Mesodermal cell (in vitro differentiated cells): ENCODE data around the gene COL6A3.
"Not testable (repeated sequence)": the region's sequence is repeated elsewhere in the genome, so short reads cannot be mapped to it uniquely, and the experiment has no call there.

ENCODE experiments used
- H3K27ac ChIP-seq: 2 replicates; pipeline ENCODE4 v1.7.0; 2013; ENCODE audit warnings: mild to moderate bottlenecking, low read depth, low read length, moderate library complexity; ENCODE audit not compliant: severe bottlenecking
- H3K36me3 ChIP-seq: 2 replicates; pipeline ENCODE4 v1.7.1; 2013; ENCODE audit warnings: mild to moderate bottlenecking, low read length, moderate library complexity; ENCODE audit not compliant: control insufficient read depth, insufficient read depth
- H3K4me1 ChIP-seq: one replicate; pipeline ENCODE4 v1.7.1; 2013; ENCODE audit warnings: mild to moderate bottlenecking, low read length; ENCODE audit not compliant: insufficient read depth, control insufficient read depth, poor library complexity, severe bottlenecking
- H3K4me3 ChIP-seq: 2 replicates; pipeline ENCODE4 v1.7.0; 2013; ENCODE audit warnings: low read length, control low read depth, mild to moderate bottlenecking; ENCODE audit not compliant: insufficient read depth, poor library complexity, severe bottlenecking; ENCODE audit errors: extremely low read depth
- H3K9me3 ChIP-seq: 2 replicates; pipeline ENCODE4 v1.7.1; 2013; ENCODE audit warnings: mild to moderate bottlenecking, low read length, moderate library complexity; ENCODE audit not compliant: control insufficient read depth
- WGBS, 2 experiments: methylation state at CpG; one replicate each; pipeline ENCODE4 v1.1.5; 2013; ENCODE audit warnings: missing lambda C conversion rate in 2 of 2; ENCODE audit not compliant: insufficient coverage in 2 of 2; 5-methylcytosine and 5-hydroxymethylcytosine counted together

Gene COL6A3

DNA sequence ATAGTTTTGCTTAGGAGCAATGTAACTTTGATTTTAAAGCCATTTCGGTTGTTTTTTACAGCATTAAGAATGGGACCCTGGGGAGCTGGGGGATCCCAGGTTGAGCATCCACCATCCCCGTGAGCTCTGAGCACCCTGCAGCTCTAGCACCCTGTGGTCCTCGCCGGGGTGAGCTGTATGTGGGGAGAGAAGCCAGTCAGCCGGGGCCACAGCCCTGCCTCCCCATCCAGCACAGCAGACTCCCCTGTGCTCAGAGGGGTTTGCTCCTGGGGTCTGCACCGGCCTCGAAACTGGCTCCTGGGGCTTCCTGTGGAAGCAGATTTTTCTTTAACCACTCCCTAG is 1.3 kb downstream of the COL6A3 start:
- no peaks in the 10 kb centered on the region for H3K9me3 ChIP-seq
- peak overlapping the region; percentile 35 for H3K4me3 ChIP-seq
- peaks cover 29% of the 10 kb centered on the region for H3K4me1 ChIP-seq
- H3K36me3 ChIP-seq = no peaks in the 10 kb centered on the region
- 95% methylated on average over 4 to 7 of the region's 7 CpGs for WGBS, 2 experiments
- H3K27ac ChIP-seq = no peak overlapping the region

DNA sequence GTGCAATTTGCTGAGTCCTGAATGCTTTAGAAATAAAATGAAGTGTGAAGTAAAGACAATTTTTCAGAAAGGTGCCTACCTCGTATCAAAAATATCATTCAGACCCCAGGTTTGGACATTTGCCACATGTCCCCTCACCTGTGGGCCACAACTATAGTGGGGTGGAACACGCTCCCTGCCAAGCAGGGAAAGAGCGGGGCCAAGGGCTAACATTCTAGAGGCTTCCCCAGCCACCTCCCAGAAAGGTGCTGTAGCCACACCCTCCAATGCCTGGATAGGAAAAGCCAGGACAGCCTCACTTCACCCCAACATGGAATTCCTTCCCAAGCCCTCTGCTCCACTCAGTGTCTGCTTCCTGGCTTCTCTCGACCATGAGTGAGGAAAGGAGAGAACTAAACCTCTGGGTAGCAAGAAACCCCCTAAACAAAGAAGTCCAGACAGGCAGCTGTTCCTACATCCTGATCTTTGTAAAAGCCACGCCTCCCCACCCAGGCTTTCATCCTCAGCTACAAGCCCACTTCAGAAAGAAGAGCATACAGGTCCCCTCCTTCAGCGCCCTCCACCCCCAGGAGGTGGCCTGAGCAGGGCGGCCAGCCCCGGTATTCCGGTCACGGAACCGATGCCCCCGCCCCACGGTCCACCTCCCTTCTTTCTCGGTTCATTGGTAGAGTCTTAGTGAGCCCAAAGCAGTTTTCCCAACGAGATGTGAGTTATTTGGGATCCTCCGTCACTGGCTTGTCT is 2.1 kb downstream of the COL6A3 start:
- Histone ChIP-seq H3K9me3 (peaks cover 2% of the 10 kb centered on the region), H3K4me1 (peaks cover 29% of the 10 kb centered on the region), H3K4me3 (peak overlapping the region; percentile 35), H3K27ac (no peak overlapping the region), H3K36me3 (peaks cover 4% of the 10 kb centered on the region)
- 91 to 93% methylated on average over 10 to 14 of the region's 16 CpGs for WGBS, 2 experiments

GRCh38 chr2:237411092-237411601 is 2.8 kb downstream of the COL6A3 start:
- H3K9me3 ChIP-seq = peaks cover 6% of the 10 kb centered on the region
- WGBS, 2 experiments = 92 to 96% methylated on average over 12 of the region's 12 CpGs
- peak overlapping the region; percentile 35 for H3K4me3 ChIP-seq
- H3K36me3 ChIP-seq = peaks cover 4% of the 10 kb centered on the region
- peaks cover 29% of the 10 kb centered on the region for H3K4me1 ChIP-seq
- H3K27ac ChIP-seq = peak overlapping the region; percentile 10

GRCh38 chr2:237409263-237409662 is 4.7 kb downstream of the COL6A3 start:
- peaks cover 29% of the 10 kb centered on the region for H3K4me1 ChIP-seq
- H3K27ac ChIP-seq, H3K36me3 ChIP-seq, H3K9me3 ChIP-seq, H3K4me3 ChIP-seq: not testable (repeated sequence)
- WGBS, 2 experiments = 100% methylated on average over 1 of the region's 2 CpGs; no CpG with 5 or more reads in 1 of the 2 experiments

- 85 to 96% methylated on average over 6 to 7 of the region's 8 CpGs for WGBS, 2 experiments
- H3K9me3 ChIP-seq = peaks cover 6% of the 10 kb centered on the region
- no peak overlapping the region for H3K27ac ChIP-seq
- H3K36me3 ChIP-seq = peaks cover 4% of the 10 kb centered on the region
- no peak overlapping the region for H3K4me3 ChIP-seq
- H3K4me1 ChIP-seq = peaks cover 29% of the 10 kb centered on the region
Observed at GRCh38 chr2:237408335-237409000, 5.5 kb downstream of the COL6A3 start.

GRCh38 chr2:237407700-237408099 is 6.3 kb downstream of the COL6A3 start:
- WGBS, 2 experiments = 94 to 100% methylated on average over 2 to 3 of the region's 4 CpGs
- Histone ChIP-seq H3K4me1 (peaks cover 23% of the 10 kb centered on the region), H3K27ac (no peak overlapping the region), H3K9me3 (peaks cover 6% of the 10 kb centered on the region), H3K36me3 (peaks cover 4% of the 10 kb centered on the region), H3K4me3 (no peak overlapping the region)

DNA sequence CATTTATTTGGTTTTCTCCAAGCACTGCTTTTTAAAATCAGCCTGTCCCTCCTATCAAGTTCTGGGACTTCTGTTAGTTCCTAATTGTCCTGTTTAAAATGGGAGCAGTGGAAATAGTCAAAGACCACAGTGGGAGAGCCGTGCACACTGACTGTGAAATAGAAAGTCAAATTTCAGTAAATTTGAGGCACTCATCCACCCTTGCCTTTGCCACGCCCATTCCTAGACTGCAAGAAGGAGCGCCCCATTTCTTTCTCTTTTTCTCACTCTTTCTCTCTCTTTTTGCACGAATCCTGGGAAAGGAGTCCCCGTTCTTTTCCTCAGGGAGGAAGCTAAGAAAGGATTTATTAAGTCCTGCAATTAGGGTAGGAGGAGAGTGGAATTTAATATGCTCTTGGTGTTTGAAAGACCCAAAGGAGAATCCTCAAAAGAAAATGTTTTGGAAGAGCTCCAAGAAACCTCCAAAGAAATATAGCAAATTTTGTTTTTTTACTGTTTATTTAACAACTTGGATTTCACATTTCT is 7.5 kb downstream of the COL6A3 start:
- no peak overlapping the region for H3K4me3 ChIP-seq
- 82 to 90% methylated on average over 2 to 3 of the region's 5 CpGs for WGBS, 2 experiments
- H3K27ac ChIP-seq = no peak overlapping the region
- peaks cover 15% of the 10 kb centered on the region for H3K4me1 ChIP-seq
- H3K9me3 ChIP-seq = peaks cover 6% of the 10 kb centered on the region
- peaks cover 4% of the 10 kb centered on the region for H3K36me3 ChIP-seq

DNA sequence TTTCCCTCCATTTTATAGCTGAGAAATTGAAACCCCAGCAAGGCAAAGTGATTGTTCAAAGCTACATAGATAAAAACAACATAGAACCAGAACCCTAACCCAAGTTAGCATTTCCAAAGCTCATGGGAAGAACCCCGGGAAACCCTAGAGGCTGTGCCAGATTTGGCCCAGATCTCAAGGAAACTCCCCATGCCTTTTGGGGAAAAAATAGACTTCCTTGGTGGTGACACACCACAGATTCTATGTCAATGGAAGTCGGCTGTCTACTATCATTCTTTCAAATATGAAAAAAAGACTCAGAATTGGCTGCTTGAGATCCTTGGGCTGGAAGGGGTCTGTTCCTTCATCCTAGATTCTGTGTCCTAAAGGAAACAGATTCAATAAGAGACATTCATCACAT is 8.4 kb downstream of the COL6A3 start:
- peaks cover 4% of the 10 kb centered on the region for H3K36me3 ChIP-seq
- 84 to 100% methylated on average over 1 to 2 of the region's 2 CpGs for WGBS, 2 experiments
- H3K27ac ChIP-seq = no peak overlapping the region
- peaks cover 6% of the 10 kb centered on the region for H3K9me3 ChIP-seq
- peaks cover 7% of the 10 kb centered on the region for H3K4me1 ChIP-seq
- H3K4me3 ChIP-seq = no peak overlapping the region

DNA sequence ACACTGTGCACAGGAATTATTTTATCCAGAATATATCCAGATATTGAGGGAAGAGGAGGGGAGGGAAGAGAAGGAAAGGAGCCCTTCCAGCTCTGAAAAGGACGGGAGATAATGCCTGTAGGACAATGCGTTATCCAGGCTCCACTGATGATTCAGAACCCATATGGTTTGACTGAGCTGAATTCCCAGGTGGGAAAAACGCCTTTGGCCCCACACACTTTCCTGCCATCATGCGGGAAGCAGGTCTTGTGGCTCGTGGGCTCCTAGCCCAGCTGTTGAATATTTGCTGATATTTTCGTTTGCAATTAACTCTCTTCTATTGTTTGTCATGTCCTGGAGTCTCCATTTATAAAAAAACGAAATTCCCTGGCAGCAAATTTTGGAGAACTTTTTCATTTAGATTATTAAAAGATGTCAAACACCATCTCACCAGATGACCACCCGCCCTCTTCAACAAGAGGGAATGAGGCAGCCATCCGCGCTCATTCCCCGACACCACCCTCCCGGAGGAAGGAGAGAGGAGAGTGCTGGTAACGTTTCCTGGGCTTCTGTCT is 8.9 kb downstream of the COL6A3 start:
- Histone ChIP-seq H3K4me1 (peaks cover 2% of the 10 kb centered on the region), H3K4me3 (no peak overlapping the region)

GRCh38 chr2:237404413-237404812 is 9.6 kb downstream of the COL6A3 start:
- H3K9me3 ChIP-seq = peaks cover 6% of the 10 kb centered on the region
- 86 to 100% methylated on average over 2 of the region's 2 CpGs for WGBS, 2 experiments

More for the DNA sequence above, 8.9 kb downstream of the COL6A3 start:
- H3K9me3 ChIP-seq = peaks cover 6% of the 10 kb centered on the region
- 96 to 97% methylated on average over 5 to 9 of the region's 13 CpGs for WGBS, 2 experiments
- peaks cover 4% of the 10 kb centered on the region for H3K36me3 ChIP-seq
- no peak overlapping the region for H3K27ac ChIP-seq

More at GRCh38 chr2:237404413-237404812, 9.6 kb downstream of the COL6A3 start:
- no peaks in the 10 kb centered on the region for H3K4me1 ChIP-seq
- no peak overlapping the region for H3K4me3 ChIP-seq
- H3K27ac ChIP-seq = no peak overlapping the region
- peaks cover 4% of the 10 kb centered on the region for H3K36me3 ChIP-seq
